Stimulated activated CD4-positive, alpha-beta T cell treated with anti-CD3 and anti-CD28 coated beads, TNF-alpha, amount 100 ng/mL, for 24 hours (primary cell): ENCODE data around the gene KCNK15.
A peak's percentile ranks its signal among the peaks of the same experiment; 100 is the strongest.

Experiments used
- DNase-seq, 3 experiments: peaks; one replicate each; pipeline ENCODE4 v3.0.0-alpha.2; 2020; ENCODE audit warnings: low read depth in 3 of 3

KCNK15 gene

GRCh38 chr20:44715499-44716308 is 30.0 kb upstream of the KCNK15 start:
- no peak for DNase-seq

- no peak for DNase-seq
Measured at GRCh38 chr20:44716309-44717106, 29.2 kb upstream of the KCNK15 start.

- no peak for DNase-seq
Measured at GRCh38 chr20:44717986-44718385, 27.7 kb upstream of the KCNK15 start.

- no peak for DNase-seq
Measured at GRCh38 chr20:44719841-44720240, 25.8 kb upstream of the KCNK15 start.

GRCh38 chr20:44720621-44720996 is 25.1 kb upstream of the KCNK15 start:
- no peak for DNase-seq

- DNase-seq: no peak
Measured at GRCh38 chr20:44720997-44721784, 24.5 kb upstream of the KCNK15 start.

- no peak for DNase-seq
Measured at GRCh38 chr20:44721785-44722054, 23.9 kb upstream of the KCNK15 start.

GRCh38 chr20:44722990-44723389 is 22.7 kb upstream of the KCNK15 start:
- DNase-seq: no peak

- DNase-seq: no peak
Measured at GRCh38 chr20:44723391-44723790, 22.3 kb upstream of the KCNK15 start.

GRCh38 chr20:44723798-44724362 is 21.8 kb upstream of the KCNK15 start:
- no peak for DNase-seq

- no peak for DNase-seq
Measured at GRCh38 chr20:44724423-44725091, 21.1 kb upstream of the KCNK15 start.

- no peak for DNase-seq
Measured at GRCh38 chr20:44725837-44726236, 19.8 kb upstream of the KCNK15 start.

- DNase-seq: no peak
Measured at GRCh38 chr20:44727039-44727438, 18.6 kb upstream of the KCNK15 start.

- no peak for DNase-seq
Measured at GRCh38 chr20:44727651-44728050, 18.0 kb upstream of the KCNK15 start.

- DNase-seq: no peak
Measured at GRCh38 chr20:44728801-44729443, 16.7 kb upstream of the KCNK15 start.

- no peak for DNase-seq
Measured at GRCh38 chr20:44730441-44730840, 15.2 kb upstream of the KCNK15 start.

GRCh38 chr20:44731657-44732056 is 14.0 kb upstream of the KCNK15 start:
- DNase-seq: no peak

GRCh38 chr20:44732327-44732726 is 13.3 kb upstream of the KCNK15 start:
- DNase-seq: no peak

GRCh38 chr20:44733341-44734069 is 12.2 kb upstream of the KCNK15 start:
- peak; percentile 27 to 54 (median 34) for DNase-seq

- DNase-seq: no peak
Measured at GRCh38 chr20:44734938-44735337, 10.7 kb upstream of the KCNK15 start.

- DNase-seq: no peak
Measured at GRCh38 chr20:44735816-44736169, 9.9 kb upstream of the KCNK15 start.
